Bronchial epithelial cell (primary cell): ENCODE data around the gene IPP. TPM values are rescaled to one million over a fixed set of nuclear protein-coding genes. Genes with fewer than 3 reads are reported as not detected.
A peak's percentile ranks its signal among the peaks of the same experiment; 100 is the strongest.

Experiments used
- DNase-seq: peaks from one replicate; pipeline ENCODE4 v3.0.0-alpha.2; 2010; ENCODE audit warnings: low read depth
- FAIRE-seq: peaks from 2 replicates; lab custom pipeline; 2011; peaks lifted over from hg19 to GRCh38; lab: Jason Lieb, UNC
- H3K27me3 ChIP-seq: 2 replicates; pipeline ENCODE4 v1.5.1; 2011; ENCODE audit warnings: low read length; ENCODE audit not compliant: control insufficient read depth, insufficient read depth
- H3K36me3 ChIP-seq: 2 replicates; pipeline ENCODE4 v1.5.1; 2011; ENCODE audit warnings: low read length; ENCODE audit not compliant: control insufficient read depth, insufficient read depth
- H3K4me3 ChIP-seq: 2 replicates; pipeline ENCODE4 v1.5.1; 2011; ENCODE audit warnings: mild to moderate bottlenecking, low read depth, low read length, control low read depth
- total RNA-seq: library from RNA; depleted of rRNA; stranded (reverse); fragments of >200 nt; gene quantifications from 2 replicates; pipeline ENCODE4 v1.2.1, GENCODE V29; 2014
- TF ChIP-seq, protein P1 (sequence below): IDR thresholded peaks from 2 replicates; pipeline ENCODE4 v1.5.1; 2011; ENCODE audit warnings: mild to moderate bottlenecking, moderate library complexity, low read length, control low read depth, inconsistent platforms; ENCODE audit not compliant: insufficient read depth, severe bottlenecking

IPP gene
- total RNA-seq, 1 donor from 2014 or later = 9.7 TPM

DNA sequence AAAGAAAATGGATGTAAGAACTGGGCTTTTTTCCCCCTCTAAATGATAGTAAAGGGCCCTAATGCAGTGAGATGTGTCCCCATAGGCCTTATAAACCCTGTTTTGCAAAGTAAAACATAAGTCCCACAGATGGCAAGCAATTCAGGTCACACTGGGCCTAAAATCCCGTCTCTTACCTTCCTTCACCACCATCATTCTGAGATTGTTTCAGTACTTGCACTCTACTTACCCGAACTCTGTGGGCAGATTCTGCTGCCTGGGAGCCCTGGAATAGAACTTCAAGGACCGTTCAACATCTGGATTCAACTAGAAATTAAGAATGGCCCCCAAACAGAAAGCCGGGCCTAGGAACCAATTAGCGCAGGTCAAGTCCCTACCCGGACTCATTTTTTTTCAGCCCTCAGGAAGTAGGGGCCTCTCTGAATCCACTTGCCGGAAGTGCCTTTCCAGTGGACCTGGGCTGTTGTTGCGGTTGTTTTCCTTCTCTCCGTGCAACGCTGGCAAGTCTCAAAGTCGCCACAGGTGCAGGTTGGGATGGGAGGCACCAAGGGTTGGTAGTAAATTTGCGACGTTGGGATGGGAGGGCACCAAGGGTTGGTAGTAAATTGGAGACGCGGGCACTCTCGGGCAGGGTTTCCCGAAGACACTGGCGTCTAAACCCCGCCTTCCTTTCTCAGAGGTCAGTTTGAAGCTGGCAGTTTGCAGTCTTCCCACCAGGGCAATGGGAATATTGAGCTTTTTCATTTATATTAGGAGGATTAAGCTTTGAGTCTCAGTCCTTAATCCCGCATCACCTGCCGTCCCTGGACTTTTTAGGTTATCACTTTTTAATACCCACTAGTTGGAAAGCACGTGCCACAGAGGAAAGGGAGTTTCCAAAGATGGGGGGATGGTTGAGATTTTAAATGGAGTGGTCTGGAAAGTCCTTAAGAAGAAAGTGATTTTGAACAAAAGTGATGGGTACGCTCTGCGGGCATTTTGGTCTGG lies 62.4 kb downstream of the IPP start, which contains the start of gene TMEM69:
Gene TMEM69 (plus strand): TSS at position 428 of the 987 bp plus-strand sequence. CDS start 2,888 bp downstream, outside the sequence.
- peaks cover 2% of the 10 kb centered on the region for H3K36me3 ChIP-seq
- peak; percentile 73 for DNase-seq

DNA sequence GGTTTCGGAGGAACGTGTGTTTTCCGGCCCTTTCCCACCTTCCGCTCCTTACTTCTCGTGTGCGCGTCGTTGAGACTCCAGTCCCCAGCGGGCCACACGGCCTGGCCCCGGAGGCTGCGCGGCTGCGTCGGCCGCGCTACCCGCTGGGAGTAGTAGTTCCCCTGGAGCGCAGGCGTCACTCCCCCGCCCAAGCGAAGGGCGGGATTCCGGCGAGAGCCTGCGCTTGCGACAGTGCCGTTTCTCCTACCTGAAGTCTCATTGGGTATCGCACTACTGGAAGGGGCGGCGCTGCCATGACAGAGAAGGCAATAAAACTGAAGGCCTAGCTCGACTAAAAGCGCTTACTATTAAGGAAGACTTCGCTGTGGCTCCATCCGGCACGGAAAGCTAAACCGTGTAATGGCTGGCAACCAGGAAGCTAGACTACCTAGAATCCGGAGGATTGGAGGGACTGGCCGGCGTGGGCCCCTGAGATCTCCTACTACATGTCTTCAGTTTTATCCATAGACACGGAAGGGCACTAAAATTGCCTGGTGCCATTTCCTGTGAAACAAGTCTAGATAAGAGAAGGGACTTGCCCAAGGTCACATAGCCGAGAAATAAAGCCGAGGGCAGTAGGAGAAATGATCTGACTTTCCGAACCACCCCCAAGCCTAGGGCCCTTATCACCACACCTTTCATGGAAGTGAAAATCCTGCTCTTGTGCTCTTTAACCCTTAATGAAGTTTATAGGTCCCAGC lies 63.3 kb downstream of the IPP start:
- DNase-seq = peak; percentile 96
- peaks cover 2% of the 10 kb centered on the region for H3K36me3 ChIP-seq
- no peak for FAIRE-seq
- TF ChIP-seq, protein P1, sequence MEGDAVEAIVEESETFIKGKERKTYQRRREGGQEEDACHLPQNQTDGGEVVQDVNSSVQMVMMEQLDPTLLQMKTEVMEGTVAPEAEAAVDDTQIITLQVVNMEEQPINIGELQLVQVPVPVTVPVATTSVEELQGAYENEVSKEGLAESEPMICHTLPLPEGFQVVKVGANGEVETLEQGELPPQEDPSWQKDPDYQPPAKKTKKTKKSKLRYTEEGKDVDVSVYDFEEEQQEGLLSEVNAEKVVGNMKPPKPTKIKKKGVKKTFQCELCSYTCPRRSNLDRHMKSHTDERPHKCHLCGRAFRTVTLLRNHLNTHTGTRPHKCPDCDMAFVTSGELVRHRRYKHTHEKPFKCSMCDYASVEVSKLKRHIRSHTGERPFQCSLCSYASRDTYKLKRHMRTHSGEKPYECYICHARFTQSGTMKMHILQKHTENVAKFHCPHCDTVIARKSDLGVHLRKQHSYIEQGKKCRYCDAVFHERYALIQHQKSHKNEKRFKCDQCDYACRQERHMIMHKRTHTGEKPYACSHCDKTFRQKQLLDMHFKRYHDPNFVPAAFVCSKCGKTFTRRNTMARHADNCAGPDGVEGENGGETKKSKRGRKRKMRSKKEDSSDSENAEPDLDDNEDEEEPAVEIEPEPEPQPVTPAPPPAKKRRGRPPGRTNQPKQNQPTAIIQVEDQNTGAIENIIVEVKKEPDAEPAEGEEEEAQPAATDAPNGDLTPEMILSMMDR = no peak
- H3K4me3 ChIP-seq = peak overlapping the region; percentile 98
- no peaks in the 10 kb centered on the region for H3K27me3 ChIP-seq

More for the DNA sequence above, 62.4 kb downstream of the IPP start, which contains the start of gene TMEM69:
- peak within 1 kb of the TSS; percentile 98 for H3K4me3 ChIP-seq
- no peak for FAIRE-seq
- TF ChIP-seq, protein P1 = no peak
- no peaks in the 10 kb centered on the region for H3K27me3 ChIP-seq

DNA sequence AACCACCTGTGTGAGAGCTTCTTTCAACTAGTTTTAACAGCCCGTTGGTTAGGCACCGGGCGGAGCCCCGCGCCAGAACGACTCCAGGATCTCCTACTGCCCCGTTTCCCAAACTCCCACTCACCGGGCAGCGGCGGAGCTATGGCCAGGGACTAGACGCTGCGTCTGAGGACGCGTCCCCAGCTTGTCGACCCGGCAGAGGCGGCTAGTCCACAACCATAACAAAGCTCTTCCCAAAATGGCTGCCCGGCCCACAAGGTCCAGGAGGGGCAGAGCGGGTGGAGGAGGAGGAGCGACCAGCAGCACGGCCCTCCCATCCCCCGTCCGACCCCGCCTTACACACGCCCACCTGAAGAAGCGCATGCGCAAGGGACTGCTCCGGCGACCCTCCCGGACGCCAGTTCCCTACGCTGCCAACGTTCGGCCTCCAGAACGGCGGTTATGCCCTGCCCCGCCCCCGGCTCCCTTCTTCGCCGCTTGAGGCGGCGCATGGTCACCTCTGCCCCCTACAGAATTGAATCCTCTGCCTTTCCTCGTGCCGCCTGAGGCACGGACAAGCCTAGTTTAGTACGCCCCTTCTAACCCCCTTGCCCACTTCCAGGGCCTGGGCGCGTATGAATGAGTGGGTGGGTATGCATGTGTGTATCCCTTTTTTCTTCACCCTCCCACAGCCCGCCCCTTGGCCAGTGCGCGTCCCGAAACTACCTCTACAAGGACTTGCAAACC lies 64.0 kb downstream of the IPP start, which contains the start of gene GPBP1L1:
Gene GPBP1L1 (minus strand): TSS at position 246 of the 726 bp plus-strand sequence. CDS start 27,446 bp downstream, outside the sequence.
- peak; percentile 85 for DNase-seq
- peak within 1 kb of the TSS; percentile 98 for H3K4me3 ChIP-seq
- H3K36me3 ChIP-seq = peaks cover 2% of the 10 kb centered on the region
- no peaks in the 10 kb centered on the region for H3K27me3 ChIP-seq
- TF ChIP-seq, protein P1 = no peak
- no peak for FAIRE-seq

DNA sequence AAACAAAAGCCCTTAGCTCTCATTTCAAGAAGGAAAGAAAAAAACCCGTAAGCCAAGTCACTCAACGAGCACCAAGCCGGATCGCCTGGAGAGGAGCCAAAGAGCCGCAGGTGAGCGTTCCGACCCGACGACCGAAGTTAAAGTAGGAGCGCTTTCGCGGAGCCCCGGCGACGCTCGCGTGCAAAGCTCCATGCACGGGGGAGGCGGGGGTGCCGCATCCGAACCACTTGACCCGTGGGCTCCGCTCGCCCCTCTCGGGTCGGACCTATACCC lies 64.5 kb downstream of the IPP start:
- Histone ChIP-seq H3K27me3 (no peaks in the 10 kb centered on the region), H3K4me3 (peak overlapping the region; percentile 98), H3K36me3 (no peaks in the 10 kb centered on the region)
- DNase-seq (peak; percentile 45), FAIRE-seq (no peak)
- TF ChIP-seq, protein P1 = no peak

DNA sequence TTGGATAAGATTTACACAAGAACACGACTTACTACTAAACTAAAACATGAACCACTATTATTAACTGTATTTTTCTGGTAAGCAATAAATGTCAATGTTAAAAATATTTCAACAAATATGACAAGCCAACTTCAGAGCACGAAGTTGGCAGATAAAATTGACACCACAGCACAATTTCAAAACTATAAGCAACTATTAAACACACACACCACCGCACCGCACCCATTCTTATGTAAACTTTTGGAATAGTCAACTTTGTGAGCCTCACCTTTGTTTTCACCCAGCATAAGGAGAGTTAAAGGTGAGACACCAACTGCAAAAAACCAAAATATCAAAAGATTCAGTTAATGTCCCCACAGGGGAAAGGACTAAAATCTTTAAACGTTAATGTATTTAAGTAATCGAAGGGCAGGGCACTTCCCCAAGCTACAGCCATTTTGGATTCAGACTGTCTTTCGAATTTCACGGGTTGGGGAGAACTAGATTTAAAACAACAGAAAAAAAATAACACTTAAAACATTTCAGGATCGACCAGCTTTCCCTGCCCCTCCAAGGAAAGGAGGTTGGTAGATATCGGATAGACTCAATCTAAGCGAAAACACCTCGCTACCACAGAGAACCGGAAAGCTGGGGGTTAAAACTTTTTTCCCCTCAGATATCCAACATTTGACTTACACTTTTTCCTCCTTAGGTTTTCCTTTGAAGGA lies 65.0 kb downstream of the IPP start:
- DNase-seq (peak; percentile 34), FAIRE-seq (no peak)
- TF ChIP-seq, protein P1 = no peak
- Histone ChIP-seq H3K36me3 (no peaks in the 10 kb centered on the region), H3K27me3 (no peaks in the 10 kb centered on the region), H3K4me3 (peak overlapping the region; percentile 98)
